ENCODE measurements around the gene RHOBTB1.

RHOBTB1 gene, protein sequence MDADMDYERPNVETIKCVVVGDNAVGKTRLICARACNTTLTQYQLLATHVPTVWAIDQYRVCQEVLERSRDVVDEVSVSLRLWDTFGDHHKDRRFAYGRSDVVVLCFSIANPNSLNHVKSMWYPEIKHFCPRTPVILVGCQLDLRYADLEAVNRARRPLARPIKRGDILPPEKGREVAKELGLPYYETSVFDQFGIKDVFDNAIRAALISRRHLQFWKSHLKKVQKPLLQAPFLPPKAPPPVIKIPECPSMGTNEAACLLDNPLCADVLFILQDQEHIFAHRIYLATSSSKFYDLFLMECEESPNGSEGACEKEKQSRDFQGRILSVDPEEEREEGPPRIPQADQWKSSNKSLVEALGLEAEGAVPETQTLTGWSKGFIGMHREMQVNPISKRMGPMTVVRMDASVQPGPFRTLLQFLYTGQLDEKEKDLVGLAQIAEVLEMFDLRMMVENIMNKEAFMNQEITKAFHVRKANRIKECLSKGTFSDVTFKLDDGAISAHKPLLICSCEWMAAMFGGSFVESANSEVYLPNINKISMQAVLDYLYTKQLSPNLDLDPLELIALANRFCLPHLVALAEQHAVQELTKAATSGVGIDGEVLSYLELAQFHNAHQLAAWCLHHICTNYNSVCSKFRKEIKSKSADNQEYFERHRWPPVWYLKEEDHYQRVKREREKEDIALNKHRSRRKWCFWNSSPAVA

DNA sequence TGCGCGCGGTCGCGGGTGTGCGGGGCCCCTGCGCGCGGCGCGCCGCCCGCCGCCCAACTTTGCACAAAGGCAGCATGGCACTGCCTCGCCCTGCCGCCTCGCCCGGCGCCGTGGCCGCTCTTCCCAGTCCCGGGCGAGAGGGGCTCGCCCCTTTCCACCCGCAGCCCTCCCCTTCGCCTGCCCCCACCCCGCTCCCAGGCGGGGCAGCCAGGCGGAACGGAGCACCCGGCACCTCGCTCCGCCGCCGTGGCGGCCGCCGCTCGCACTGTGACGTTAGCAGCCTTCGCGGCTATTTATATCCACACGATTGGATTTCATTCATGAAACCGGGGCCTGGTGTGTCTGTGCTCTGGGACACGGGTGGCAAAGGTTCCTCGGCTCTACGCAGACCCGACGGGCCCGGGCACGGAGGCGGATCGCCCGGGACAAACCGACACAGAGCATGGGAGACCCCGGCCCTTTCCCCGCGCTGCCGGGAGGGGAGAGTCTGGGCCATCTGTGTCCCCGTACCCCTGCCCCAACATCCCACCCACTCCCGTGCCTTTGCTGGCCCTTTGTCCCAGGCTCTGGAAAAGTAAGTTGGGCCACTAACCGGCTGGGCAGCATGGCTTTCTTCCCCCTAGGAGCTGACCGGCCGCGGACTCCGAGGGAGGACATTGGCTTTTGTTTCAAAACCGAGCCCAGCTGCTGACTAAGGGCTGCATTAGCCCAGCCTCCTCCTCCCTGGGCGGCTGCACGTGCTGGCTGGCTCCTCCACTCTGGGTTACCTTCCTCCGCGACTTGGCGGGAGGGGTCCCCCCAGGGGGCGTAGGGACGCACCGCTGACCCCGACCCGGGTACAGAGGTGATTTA, at the start of gene RHOBTB1:
Gene RHOBTB1, minus strand, starts transcription at position 128 of the 852 bp plus-strand sequence. CDS start 32,643 bp downstream, outside the sequence.
- peak within 1 kb of the TSS; percentile 45 for H3K4me3 ChIP-seq (ENCODE audit: low read depth, low read length)
- DNase-seq (ENCODE audit: low read depth): peak; percentile 20
- TF ChIP-seq, protein P1, sequence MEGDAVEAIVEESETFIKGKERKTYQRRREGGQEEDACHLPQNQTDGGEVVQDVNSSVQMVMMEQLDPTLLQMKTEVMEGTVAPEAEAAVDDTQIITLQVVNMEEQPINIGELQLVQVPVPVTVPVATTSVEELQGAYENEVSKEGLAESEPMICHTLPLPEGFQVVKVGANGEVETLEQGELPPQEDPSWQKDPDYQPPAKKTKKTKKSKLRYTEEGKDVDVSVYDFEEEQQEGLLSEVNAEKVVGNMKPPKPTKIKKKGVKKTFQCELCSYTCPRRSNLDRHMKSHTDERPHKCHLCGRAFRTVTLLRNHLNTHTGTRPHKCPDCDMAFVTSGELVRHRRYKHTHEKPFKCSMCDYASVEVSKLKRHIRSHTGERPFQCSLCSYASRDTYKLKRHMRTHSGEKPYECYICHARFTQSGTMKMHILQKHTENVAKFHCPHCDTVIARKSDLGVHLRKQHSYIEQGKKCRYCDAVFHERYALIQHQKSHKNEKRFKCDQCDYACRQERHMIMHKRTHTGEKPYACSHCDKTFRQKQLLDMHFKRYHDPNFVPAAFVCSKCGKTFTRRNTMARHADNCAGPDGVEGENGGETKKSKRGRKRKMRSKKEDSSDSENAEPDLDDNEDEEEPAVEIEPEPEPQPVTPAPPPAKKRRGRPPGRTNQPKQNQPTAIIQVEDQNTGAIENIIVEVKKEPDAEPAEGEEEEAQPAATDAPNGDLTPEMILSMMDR (IDR thresholded peaks at IDR 0.05; ENCODE audit: insufficient read depth, low read depth, low read length, missing control alignments): no peak

DNA sequence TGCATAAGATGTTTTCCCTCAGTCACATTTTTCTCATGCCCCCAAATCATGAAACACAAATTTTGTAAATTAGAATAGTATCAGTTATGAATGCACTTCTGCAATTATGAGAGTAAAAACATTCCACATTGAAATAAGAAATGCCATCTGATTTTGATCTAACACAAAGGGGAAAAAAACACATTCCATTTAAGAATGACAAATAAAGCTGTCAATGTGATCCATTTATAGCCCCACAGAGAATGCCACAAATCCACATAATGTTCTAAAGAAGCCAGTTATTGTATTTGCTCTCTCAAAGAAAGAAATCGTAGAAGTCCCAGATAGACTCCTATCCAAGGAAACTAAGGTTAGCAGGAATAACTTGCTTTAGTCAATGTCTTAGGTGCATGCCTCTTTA, 48.7 kb upstream of the RHOBTB1 start:
- TF ChIP-seq, protein P1 (IDR thresholded peaks at IDR 0.05; ENCODE audit: insufficient read depth, low read depth, low read length, missing control alignments): no peak
- no peak overlapping the region for H3K4me3 ChIP-seq (ENCODE audit: low read depth, low read length)
- DNase-seq (ENCODE audit: low read depth): no peak

DNA sequence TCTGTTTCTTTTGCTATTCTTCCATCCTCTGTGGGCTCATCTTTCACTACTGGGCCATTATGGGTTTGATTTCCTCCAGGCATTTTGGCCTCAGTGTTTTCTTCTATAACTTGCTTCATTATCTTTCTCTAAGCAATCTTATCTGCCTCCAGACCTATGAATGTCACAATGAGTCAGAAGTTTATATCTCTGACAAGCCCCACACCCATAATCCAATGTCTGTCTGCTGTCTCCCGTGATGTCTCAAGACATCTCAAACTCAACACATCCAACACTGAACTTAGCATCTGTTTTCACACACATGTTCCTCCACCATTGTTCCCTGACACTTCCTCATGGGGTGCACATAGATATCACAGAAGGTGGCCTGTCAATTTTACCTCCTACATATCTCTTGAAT, 46.7 kb upstream of the RHOBTB1 start:
- DNase-seq (ENCODE audit: low read depth): no peak
- TF ChIP-seq, protein P1 (IDR thresholded peaks at IDR 0.05; ENCODE audit: insufficient read depth, low read depth, low read length, missing control alignments): no peak
- H3K4me3 ChIP-seq (ENCODE audit: low read depth, low read length): no peak overlapping the region

DNA sequence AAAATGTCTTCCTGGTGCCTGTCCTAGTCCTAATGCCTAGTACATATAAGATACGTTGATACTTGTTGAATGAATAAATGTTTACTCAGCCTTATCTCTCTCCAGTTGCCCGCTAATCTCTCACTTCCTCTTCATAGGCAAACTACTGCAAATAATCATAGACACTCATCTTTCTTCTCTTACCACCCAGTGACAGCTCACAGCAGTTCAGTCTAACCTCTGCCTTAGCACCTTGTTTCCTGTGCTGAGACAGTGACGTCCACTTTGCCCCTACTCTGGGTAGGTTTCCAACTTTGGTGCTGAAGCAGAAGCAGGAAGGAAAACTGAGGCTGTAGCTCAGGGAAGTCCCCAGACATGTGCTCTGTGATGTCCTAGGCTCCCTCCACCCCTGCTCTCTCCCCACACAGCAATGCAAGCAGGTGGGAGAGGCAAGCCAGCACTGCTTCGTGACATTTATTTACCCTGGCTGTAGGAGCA, 45.5 kb upstream of the RHOBTB1 start:
- no peak overlapping the region for H3K4me3 ChIP-seq (ENCODE audit: low read depth, low read length)
- TF ChIP-seq, protein P1 (IDR thresholded peaks at IDR 0.05; ENCODE audit: insufficient read depth, low read depth, low read length, missing control alignments): no peak
- peak; percentile 20 for DNase-seq (ENCODE audit: low read depth)

DNA sequence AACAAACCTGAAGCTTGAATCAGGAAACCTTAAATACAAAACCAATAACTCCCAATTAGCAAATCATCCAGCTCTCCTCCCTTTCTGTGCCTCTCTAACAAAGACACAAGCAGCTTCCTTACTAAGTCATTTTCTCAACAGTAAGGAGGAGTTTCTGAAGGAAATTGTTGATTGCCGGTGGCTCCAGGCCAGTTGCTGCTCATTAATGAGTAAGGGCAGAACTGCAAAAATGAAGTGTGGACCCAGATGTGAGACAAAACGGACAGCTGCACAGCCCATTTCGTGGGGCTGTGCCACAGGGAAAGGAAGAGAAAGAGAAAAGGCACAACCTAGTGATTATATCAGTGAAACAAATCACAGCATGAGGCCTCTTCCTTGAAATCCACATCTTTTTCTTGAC, 42.8 kb upstream of the RHOBTB1 start:
- TF ChIP-seq, protein P1 (IDR thresholded peaks at IDR 0.05; ENCODE audit: insufficient read depth, low read depth, low read length, missing control alignments): no peak
- H3K4me3 ChIP-seq (ENCODE audit: low read depth, low read length): no peak overlapping the region
- DNase-seq (ENCODE audit: low read depth): no peak

DNA sequence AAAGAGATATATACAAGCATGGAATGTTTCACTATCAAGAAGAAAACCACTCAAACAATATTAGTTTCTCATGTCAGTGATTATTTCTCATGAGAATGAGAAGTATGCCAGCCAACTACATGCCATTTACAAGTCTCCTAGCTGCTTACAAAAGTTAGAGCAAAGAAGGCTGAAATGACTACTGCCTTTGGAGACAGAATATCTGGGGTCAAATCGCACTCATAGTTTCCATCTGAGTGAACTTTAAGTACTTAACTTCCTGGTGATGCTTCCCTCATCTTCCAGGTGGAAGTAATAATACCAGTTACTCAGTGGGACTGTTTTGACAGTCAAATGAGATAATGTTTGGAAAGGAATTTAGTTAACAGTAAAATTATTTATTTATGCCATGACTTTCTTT, 42.0 kb upstream of the RHOBTB1 start:
- TF ChIP-seq, protein P1 (IDR thresholded peaks at IDR 0.05; ENCODE audit: insufficient read depth, low read depth, low read length, missing control alignments): no peak
- DNase-seq (ENCODE audit: low read depth): no peak
- no peak overlapping the region for H3K4me3 ChIP-seq (ENCODE audit: low read depth, low read length)
